Panc1 (cell line): ENCODE measurements around the gene HTRA3. TPM values are rescaled to one million over a fixed set of nuclear protein-coding genes. Genes with fewer than 3 reads are reported as not detected.

Source experiments
- ATAC-seq: fragments of 200-7000 bp; cut with Tn5 transposase; 2 replicates; pipeline ENCODE4 v1.9.1; 2020; ENCODE audit warnings: mild to moderate bottlenecking, moderate library complexity
- BruUV-seq: library from RNA; stranded (reverse); fragments of 400-500 nt; replicated peaks from 2 replicates; lab custom pipeline; 2021; lab: Mats Ljungman, UMichigan
- CTCF ChIA-PET: fragments of 300-600 bp; sonication (Branson Sonifier 250); formaldehyde crosslinking; loops from one replicate; lab custom pipeline; 2022; ENCODE audit warnings: antibody characterized with exemption; lab: Charles Lee
- POLR2A ChIA-PET: fragments of 300-600 bp; sonication (Branson Sonifier 250); formaldehyde crosslinking; loops from one replicate; lab custom pipeline; 2022; ENCODE audit warnings: antibody characterized with exemption; lab: Charles Lee
- DNase-seq: peaks from one replicate; pipeline ENCODE4 v3.0.0-alpha.2; 2010; ENCODE audit warnings: low read depth, low spot score
- H3K27ac ChIP-seq: 2 replicates; pipeline ENCODE4 v1.5.1; 2011; ENCODE audit warnings: mild to moderate bottlenecking, low read length, inconsistent platforms
- H3K27me3 ChIP-seq: fragments of 200-500 bp; sonication (Bioruptor generic); 2 replicates; pipeline ENCODE4 v1.6.0; 2014; ENCODE audit warnings: low read length, inconsistent platforms; ENCODE audit not compliant: control insufficient read depth, insufficient read depth
- H3K36me3 ChIP-seq: fragments of 200-500 bp; sonication (Bioruptor generic); 2 replicates; pipeline ENCODE4 v1.5.1; 2014; ENCODE audit warnings: inconsistent platforms, mild to moderate bottlenecking, low read length, moderate library complexity; ENCODE audit not compliant: control insufficient read depth, insufficient read depth
- H3K4me1 ChIP-seq: 2 replicates; pipeline ENCODE4 v1.5.1; 2011; ENCODE audit warnings: inconsistent platforms, mild to moderate bottlenecking, low read length, moderate library complexity; ENCODE audit not compliant: control insufficient read depth, insufficient read depth
- H3K4me3 ChIP-seq, 2 experiments: 2 replicates each; pipeline ENCODE4 v1.5.1; 2011 to 2012; ENCODE audit warnings: low read depth in 2 of 2, low read length in 2 of 2, mild to moderate bottlenecking in 2 of 2, inconsistent platforms in 1 of 2, moderate library complexity in 1 of 2
- H3K9me3 ChIP-seq: fragments of 200-500 bp; sonication (Bioruptor generic); 2 replicates; pipeline ENCODE4 v1.5.1; 2014; ENCODE audit warnings: low read depth, mild to moderate bottlenecking, inconsistent platforms, low read length, moderate library complexity; ENCODE audit not compliant: control insufficient read depth, insufficient read depth
- CTCF ChIP-seq: fragments of 450-650 bp; IDR thresholded peaks from 2 replicates; pipeline ENCODE4 v1.5.1; 2017; ENCODE audit warnings: mild to moderate bottlenecking
- POLR2AphosphoS5 ChIP-seq: IDR thresholded peaks from 2 replicates; pipeline ENCODE4 v1.6.1; 2012; ENCODE audit warnings: mild to moderate bottlenecking, low read depth, low read length, moderate library complexity
- SIN3A ChIP-seq: IDR thresholded peaks from 2 replicates; pipeline ENCODE4 v1.6.1; 2012; ENCODE audit warnings: low read depth, mild to moderate bottlenecking, low read length, moderate library complexity, borderline replicate concordance; ENCODE audit not compliant: insufficient read depth
- TCF7L2 ChIP-seq: IDR thresholded peaks from 2 replicates; pipeline ENCODE4 v1.6.1; 2011; ENCODE audit warnings: mild to moderate bottlenecking, low read depth, low read length, inconsistent platforms
- in situ Hi-C: cut with HindIII; loops from 2 replicates; pipeline ENCODE4 v1.10.0; 2016; ENCODE audit warnings: low sequenced_read_pairs, low pct_unique_long_range_greater_than_20kb
- intact Hi-C: fragments of 100-400 bp; cut with micrococcal nuclease; formaldehyde crosslinking; loops from one replicate; pipeline ENCODE4 v1.10.0; 2022; ENCODE audit not compliant: unreplicated experiment
- total RNA-seq: library from RNA; stranded (reverse); gene quantifications from one replicate; pipeline ENCODE4 v1.2.1, GENCODE V29; 2021; ENCODE audit not compliant: unreplicated experiment
- TF ChIP-seq, protein P1 (sequence below), 2 experiments: IDR thresholded peaks; 2 replicates each; pipeline ENCODE4 v1.6.1; 2011 to 2012; ENCODE audit warnings: low read depth in 2 of 2, control low read depth in 1 of 2, low read length in 1 of 2, mild to moderate bottlenecking in 1 of 2, moderate library complexity in 1 of 2; ENCODE audit not compliant: insufficient read depth in 1 of 2

Gene HTRA3
- total RNA-seq, 1 experiment from 2014 or later: 0.98 TPM

GRCh38 chr4:8234715-8235114, 34.8 kb upstream of the HTRA3 start:
- TF ChIP-seq TCF7L2 (no peak), POLR2AphosphoS5 (no peak), CTCF (no peak), SIN3A (no peak)
- TF ChIP-seq, protein P1, sequence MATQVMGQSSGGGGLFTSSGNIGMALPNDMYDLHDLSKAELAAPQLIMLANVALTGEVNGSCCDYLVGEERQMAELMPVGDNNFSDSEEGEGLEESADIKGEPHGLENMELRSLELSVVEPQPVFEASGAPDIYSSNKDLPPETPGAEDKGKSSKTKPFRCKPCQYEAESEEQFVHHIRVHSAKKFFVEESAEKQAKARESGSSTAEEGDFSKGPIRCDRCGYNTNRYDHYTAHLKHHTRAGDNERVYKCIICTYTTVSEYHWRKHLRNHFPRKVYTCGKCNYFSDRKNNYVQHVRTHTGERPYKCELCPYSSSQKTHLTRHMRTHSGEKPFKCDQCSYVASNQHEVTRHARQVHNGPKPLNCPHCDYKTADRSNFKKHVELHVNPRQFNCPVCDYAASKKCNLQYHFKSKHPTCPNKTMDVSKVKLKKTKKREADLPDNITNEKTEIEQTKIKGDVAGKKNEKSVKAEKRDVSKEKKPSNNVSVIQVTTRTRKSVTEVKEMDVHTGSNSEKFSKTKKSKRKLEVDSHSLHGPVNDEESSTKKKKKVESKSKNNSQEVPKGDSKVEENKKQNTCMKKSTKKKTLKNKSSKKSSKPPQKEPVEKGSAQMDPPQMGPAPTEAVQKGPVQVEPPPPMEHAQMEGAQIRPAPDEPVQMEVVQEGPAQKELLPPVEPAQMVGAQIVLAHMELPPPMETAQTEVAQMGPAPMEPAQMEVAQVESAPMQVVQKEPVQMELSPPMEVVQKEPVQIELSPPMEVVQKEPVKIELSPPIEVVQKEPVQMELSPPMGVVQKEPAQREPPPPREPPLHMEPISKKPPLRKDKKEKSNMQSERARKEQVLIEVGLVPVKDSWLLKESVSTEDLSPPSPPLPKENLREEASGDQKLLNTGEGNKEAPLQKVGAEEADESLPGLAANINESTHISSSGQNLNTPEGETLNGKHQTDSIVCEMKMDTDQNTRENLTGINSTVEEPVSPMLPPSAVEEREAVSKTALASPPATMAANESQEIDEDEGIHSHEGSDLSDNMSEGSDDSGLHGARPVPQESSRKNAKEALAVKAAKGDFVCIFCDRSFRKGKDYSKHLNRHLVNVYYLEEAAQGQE (IDR thresholded peaks at IDR 0.05; ENCODE audit: insufficient read depth in 1 of 2, low read depth in 2 of 2, low read length in 1 of 2): no peak
- intact Hi-C loops (no loop called here), in situ Hi-C loops (no loop called here)
- BruUV-seq: no TSS peak
- H3K27ac ChIP-seq: no peak overlapping the region
- DNase-seq (no peak), ATAC-seq (no peak)
- no peak overlapping the region for H3K4me3 ChIP-seq
- ChIA-PET POLR2A (no interaction called here), CTCF (no interaction called here)
- H3K9me3 ChIP-seq: no peaks in the 10 kb centered on the region
- no peaks in the 10 kb centered on the region; the same call in 1 of the 2 replicates for H3K4me1 ChIP-seq
- H3K27me3 ChIP-seq: no peaks in the 10 kb centered on the region
- H3K36me3 ChIP-seq: no peaks in the 10 kb centered on the region

- Histone ChIP-seq H3K27me3 (no peaks in the 10 kb centered on the region), H3K9me3 (no peaks in the 10 kb centered on the region), H3K4me1 (no peaks in the 10 kb centered on the region; the same call in 1 of the 2 replicates), H3K36me3 (no peaks in the 10 kb centered on the region), H3K27ac (no peak overlapping the region), H3K4me3 (no peak overlapping the region)
- TF ChIP-seq POLR2AphosphoS5 (no peak), TCF7L2 (no peak), CTCF (no peak)
- TF ChIP-seq, protein P1 (IDR thresholded peaks at IDR 0.05; ENCODE audit: insufficient read depth in 1 of 2, low read depth in 2 of 2, low read length in 1 of 2): no peak
- intact Hi-C loops (no loop called here), in situ Hi-C loops (no loop called here)
- CTCF ChIA-PET: no interaction called here
- POLR2A ChIA-PET: no interaction called here
- ATAC-seq (no peak), DNase-seq (no peak)
- BruUV-seq: no TSS peak
Observed at GRCh38 chr4:8235224-8235623, 34.3 kb upstream of the HTRA3 start.
